Sigmoid colon (tissue), 7 donors: Measurements from ENCODE around the gene SPARCL1. TPM values are rescaled to one million over a fixed set of nuclear protein-coding genes. Genes with fewer than 3 reads are reported as not detected.

ENCODE experiments used
- DNase-seq: peaks from one replicate; pipeline ENCODE4 v3.0.0-alpha.2; 2019
- H3K27ac ChIP-seq, 4 donors: fragments of 200-600 bp; sonication (generic); one replicate each; pipeline ENCODE4 v1.5.1; 2016 to 2019; ENCODE audit warnings: mild to moderate bottlenecking in 1 of 4
- H3K27me3 ChIP-seq, 3 donors: fragments of 200-600 bp; sonication (generic); one replicate each; pipeline ENCODE4 v1.5.1; 2019; ENCODE audit warnings: mild to moderate bottlenecking in 1 of 3
- H3K36me3 ChIP-seq, 4 donors: fragments of 200-600 bp; sonication (generic); one replicate each; pipeline ENCODE4 v1.5.1; 2016 to 2019
- H3K4me1 ChIP-seq, 4 donors: fragments of 200-600 bp; sonication (generic); one replicate each; pipeline ENCODE4 v1.5.1; 2017 to 2019
- H3K4me3 ChIP-seq, 4 donors: fragments of 200-600 bp; sonication (generic); one replicate each; pipeline ENCODE4 v1.5.1; 2017 to 2019; ENCODE audit warnings: mild to moderate bottlenecking in 2 of 4, moderate library complexity in 1 of 4
- H3K9me3 ChIP-seq, 4 donors: fragments of 200-600 bp in 3 of 4; sonication (generic) in 3 of 4; one replicate each; pipeline versions ENCODE4 v1.5.1 to v1.6.1; 2013 to 2019
- CTCF ChIP-seq, 4 experiments: fragments of 450-650 bp in 3 of 4; fragments of 200-600 bp in 1 of 4; IDR thresholded peaks; one replicate each; pipeline ENCODE4 v1.5.1; 2016 to 2019; ENCODE audit warnings: antibody characterized with exemption in 4 of 4, mild to moderate bottlenecking in 3 of 4, moderate library complexity in 2 of 4
- EP300 ChIP-seq, 4 donors: sonication (generic); formaldehyde crosslinking; IDR thresholded peaks; one replicate each; pipeline ENCODE4 v1.6.1; 2017; ENCODE audit warnings: antibody characterized with exemption in 4 of 4
- POLR2A ChIP-seq, 2 donors: fragments of 450-650 bp; IDR thresholded peaks; one replicate each; pipeline ENCODE4 v1.6.1; 2016; ENCODE audit warnings: antibody characterized with exemption in 2 of 2, mild to moderate bottlenecking in 2 of 2, moderate library complexity in 2 of 2
- POLR2AphosphoS5 ChIP-seq, 4 donors: sonication (generic); formaldehyde crosslinking; IDR thresholded peaks; one replicate each; pipeline ENCODE4 v1.6.1; 2017; ENCODE audit warnings: antibody characterized with exemption in 4 of 4
- WGBS, 2 donors: extraction: QIAGEN DNeasy Blood & Tissue Kit; methylation state at CpG; one replicate each; pipeline ENCODE4 v1.1.7; 2013; 5-methylcytosine and 5-hydroxymethylcytosine counted together
- intact Hi-C: fragments of 100-400 bp; cut with DNase I; formaldehyde crosslinking; loops from one replicate; pipeline ENCODE4 v1.15.1; 2023
- polyA plus RNA-seq, 3 donors: library from polyadenylated mRNA; stranded (reverse); fragments of 200-250 nt; gene quantifications; one replicate each; pipeline ENCODE4 v1.2.3, GENCODE V29; 2013
- total RNA-seq, 4 donors: library from RNA; depleted of rRNA; stranded (reverse); fragments of >200 nt; gene quantifications; one replicate each; pipeline ENCODE4 v1.1.0, GENCODE V29; 2016
- donor health status: healthy with polysubstance abuse.
- donor health status: Bipolar disorder and iron deficiency.
- donor health status: healthy.

The SPARCL1 gene
- total and polyA plus RNA-seq, 7 donors, result 10.4 to 1,386 (median 1,005) TPM

- Histone ChIP-seq H3K4me3 (no peak overlapping the region), H3K4me1 (peaks cover 0 to 4% (median 2%) of the 10 kb centered on the region in 4 donors), H3K27me3 (no peaks in the 10 kb centered on the region), H3K9me3 (no peaks in the 10 kb centered on the region), H3K27ac (no peak overlapping the region), H3K36me3 (no peaks in the 10 kb centered on the region)
- intact Hi-C loops, result no loop called here
- no peak for TF ChIP-seq EP300 (IDR thresholded peaks at IDR 0.05)
- no peak for TF ChIP-seq CTCF (IDR thresholded peaks at IDR 0.05)
- TF ChIP-seq POLR2A (IDR thresholded peaks at IDR 0.05), result no peak
- no peak for TF ChIP-seq POLR2AphosphoS5 (IDR thresholded peaks at IDR 0.05)
- DNase-seq, result no peak
- 28 to 33% methylated on average over 8 of the region's 8 CpGs for WGBS, 2 donors
Measured at GRCh38 chr4:87559090-87559837, 30.1 kb upstream of the SPARCL1 start.

- 28 to 67% methylated on average over 2 of the region's 2 CpGs for WGBS, 2 donors
- intact Hi-C loops, result no loop called here
- Histone ChIP-seq H3K4me3 (no peak overlapping the region), H3K27ac (no peak overlapping the region), H3K4me1 (peaks cover 0 to 4% (median 2%) of the 10 kb centered on the region in 4 donors), H3K9me3 (no peaks in the 10 kb centered on the region), H3K27me3 (no peaks in the 10 kb centered on the region), H3K36me3 (no peaks in the 10 kb centered on the region)
- DNase-seq, result no peak
- TF ChIP-seq POLR2A (IDR thresholded peaks at IDR 0.05) (no peak), CTCF (IDR thresholded peaks at IDR 0.05) (no peak), POLR2AphosphoS5 (IDR thresholded peaks at IDR 0.05) (no peak), EP300 (IDR thresholded peaks at IDR 0.05) (no peak)
Measured at GRCh38 chr4:87557348-87557747, 28.2 kb upstream of the SPARCL1 start.

- no peak for DNase-seq
- WGBS, 2 donors, result 78 to 90% methylated on average over 5 of the region's 5 CpGs
- Histone ChIP-seq H3K9me3 (no peaks in the 10 kb centered on the region), H3K4me3 (no peak overlapping the region), H3K4me1 (peaks cover 0 to 4% (median 2%) of the 10 kb centered on the region in 4 donors), H3K27ac (peak overlapping the region in 2 of 4 donors; percentile 1 to 57), H3K36me3 (no peaks in the 10 kb centered on the region), H3K27me3 (no peaks in the 10 kb centered on the region)
- intact Hi-C loops, result no loop called here
- TF ChIP-seq POLR2AphosphoS5 (IDR thresholded peaks at IDR 0.05) (peak in 1 of 4 donors; percentile 49), POLR2A (IDR thresholded peaks at IDR 0.05) (no peak)
Measured at GRCh38 chr4:87555773-87556619, 26.8 kb upstream of the SPARCL1 start.

GRCh38 chr4:87553182-87553581, 24.0 kb upstream of the SPARCL1 start:
- Histone ChIP-seq H3K27me3 (no peaks in the 10 kb centered on the region), H3K36me3 (no peaks in the 10 kb centered on the region), H3K4me1 (peaks cover 0 to 4% (median 2%) of the 10 kb centered on the region in 4 donors), H3K27ac (no peak overlapping the region), H3K9me3 (no peaks in the 10 kb centered on the region), H3K4me3 (no peak overlapping the region)
- intact Hi-C loops, result no loop called here
- no peak for DNase-seq
- 69 to 79% methylated on average over 4 of the region's 4 CpGs for WGBS, 2 donors
- TF ChIP-seq EP300 (IDR thresholded peaks at IDR 0.05), result no peak
- no peak for TF ChIP-seq POLR2A (IDR thresholded peaks at IDR 0.05)
- no peak for TF ChIP-seq POLR2AphosphoS5 (IDR thresholded peaks at IDR 0.05)
- no peak for TF ChIP-seq CTCF (IDR thresholded peaks at IDR 0.05)

GRCh38 chr4:87551361-87551760, 22.2 kb upstream of the SPARCL1 start:
- no peaks in the 10 kb centered on the region for H3K36me3 ChIP-seq
- H3K9me3 ChIP-seq, result no peaks in the 10 kb centered on the region
- no peak for TF ChIP-seq CTCF (IDR thresholded peaks at IDR 0.05)
- TF ChIP-seq POLR2AphosphoS5 (IDR thresholded peaks at IDR 0.05), result no peak
- TF ChIP-seq POLR2A (IDR thresholded peaks at IDR 0.05), result no peak
- TF ChIP-seq EP300 (IDR thresholded peaks at IDR 0.05), result no peak
- H3K27ac ChIP-seq, result no peak overlapping the region
- 71 to 81% methylated on average over 3 of the region's 3 CpGs for WGBS, 2 donors
- no peak overlapping the region for H3K4me3 ChIP-seq
- peaks cover 0 to 4% (median 2%) of the 10 kb centered on the region in 4 donors for H3K4me1 ChIP-seq
- DNase-seq, result no peak
- no peaks in the 10 kb centered on the region for H3K27me3 ChIP-seq
- intact Hi-C loops, result no loop called here
